ENCODE results near the gene ARHGAP10.

DNA sequence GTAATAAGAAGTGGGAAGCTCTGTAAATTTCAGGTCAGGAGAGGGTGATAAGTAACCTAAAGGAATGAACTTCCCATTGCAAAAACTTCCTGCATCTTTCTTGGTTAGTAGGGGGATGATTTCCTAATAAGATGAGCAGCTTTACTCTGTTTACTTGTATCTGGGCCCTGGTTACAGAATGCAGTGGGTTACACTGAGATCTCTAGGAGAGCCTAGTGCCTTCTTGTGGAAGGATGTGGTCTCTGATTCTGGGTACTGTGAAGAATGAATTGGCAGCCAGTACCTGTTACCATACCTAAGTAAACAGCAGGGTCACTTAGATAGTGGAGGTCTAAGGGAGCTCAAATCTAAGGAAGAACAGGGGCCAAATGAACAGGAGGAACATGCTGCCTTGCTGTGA lies 320.6 kb downstream of the ARHGAP10 start:
- TF ChIP-seq CTCF (IDR thresholded peaks at IDR 0.05) (no peak), POLR2AphosphoS5 (IDR thresholded peaks at IDR 0.05) (no peak), POLR2A (IDR thresholded peaks at IDR 0.05) (no peak)

All from prostate gland (tissue), 2 donors.